ENCODE measurements around the gene WAS. TPM values are rescaled to one million over a fixed set of nuclear protein-coding genes. Genes with fewer than 3 reads are reported as not detected.
A peak's percentile ranks its signal among the peaks of the same experiment; 100 is the strongest.

Gene WAS
- total RNA-seq, 1 experiment from 2014 or later = 0.24 TPM

DNA sequence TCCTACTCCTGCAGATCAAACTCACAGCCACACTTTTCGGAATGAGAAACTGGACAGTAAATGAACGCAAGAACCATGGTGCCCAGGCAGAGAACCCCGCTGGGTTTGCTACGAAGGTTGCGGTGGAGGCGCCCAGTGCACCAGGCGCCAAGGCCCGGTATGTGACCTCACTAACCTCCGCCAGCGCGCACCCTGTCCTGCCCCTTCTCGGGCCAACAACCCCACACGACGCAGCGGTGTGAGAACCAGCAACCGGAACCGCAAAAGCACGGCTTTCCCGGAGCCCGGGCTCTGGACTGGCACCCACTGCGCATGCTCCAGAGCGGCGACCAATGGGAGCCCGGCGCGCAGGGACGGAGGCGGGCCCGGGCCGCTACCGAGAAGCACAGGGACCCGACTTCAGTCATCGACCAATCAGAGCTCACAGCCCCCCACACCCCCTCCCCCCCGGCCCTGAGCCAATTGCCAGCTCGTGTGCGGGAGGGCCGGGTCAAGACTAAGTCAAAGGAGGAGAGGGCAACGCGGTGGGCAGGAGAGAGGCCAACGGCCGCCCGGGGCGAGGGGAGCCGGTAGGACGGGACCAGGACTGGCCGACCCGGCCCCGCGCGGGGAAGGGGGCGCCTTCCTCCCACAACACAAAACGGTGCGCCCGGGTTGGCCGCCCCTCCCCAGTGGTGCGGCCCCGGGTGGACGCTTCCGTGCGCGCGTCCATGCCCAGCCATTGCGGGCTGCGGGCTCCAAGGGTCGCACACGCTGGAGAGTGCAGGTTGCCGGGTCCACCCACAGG is 7.3 kb upstream of the WAS start:
- Histone ChIP-seq H4K91ac (ENCODE audit: insufficient read length, low read depth, low read length) (no peak overlapping the region), H4K8ac (replicated peaks; ENCODE audit: insufficient read length, low read depth, low read length) (no peak overlapping the region), H2BK12ac (ENCODE audit: insufficient read length, low read depth, low read length) (no peak overlapping the region), H3K9ac (ENCODE audit: extremely low read depth, insufficient read length, low read length) (peak overlapping the region; percentile 77), H3K18ac (ENCODE audit: insufficient read length, low read depth, low read length) (no peak overlapping the region), H3K14ac (ENCODE audit: insufficient read depth, low read length) (no peak overlapping the region), H3K4me1 (ENCODE audit: insufficient read depth, low read length) (no peaks in the 10 kb centered on the region), H3K56ac (ENCODE audit: insufficient read length, low read depth, low read length) (no peak overlapping the region), H2BK120ac (ENCODE audit: low read depth, low read length, poor library complexity, severe bottlenecking) (no peak overlapping the region), H4K5ac (ENCODE audit: insufficient read length, low read depth, low read length) (no peak overlapping the region), H2BK20ac (ENCODE audit: low read depth, low read length, poor library complexity, severe bottlenecking) (no peak overlapping the region), H2AFZ (ENCODE audit: low read length) (no peak overlapping the region), H3K4me2 (ENCODE audit: insufficient read depth, insufficient read length, low read length) (peak overlapping the region; percentile 92), H3K23ac (ENCODE audit: insufficient read length, low read depth, low read length) (no peak overlapping the region), H3K79me1 (ENCODE audit: insufficient read depth, low read depth, low read length, poor library complexity, severe bottlenecking) (no peaks in the 10 kb centered on the region), H4K20me1 (ENCODE audit: control insufficient read depth, insufficient read depth, insufficient read length) (no peaks in the 10 kb centered on the region), H3K27me3 (ENCODE audit: insufficient read depth, low read length) (no peaks in the 10 kb centered on the region), H2BK15ac (ENCODE audit: low read depth, low read length) (no peak overlapping the region), H3K4ac (ENCODE audit: low read depth, low read length) (no peak overlapping the region), H3K79me2 (ENCODE audit: insufficient read depth, low read length) (no peaks in the 10 kb centered on the region), H3T11ph (ENCODE audit: low read length) (no peak overlapping the region), H3K9me3 (ENCODE audit: control insufficient read depth, low read depth, low read length) (peaks cover 32% of the 10 kb centered on the region), H3K27ac (ENCODE audit: insufficient read length, low read depth, low read length) (no peak overlapping the region), H3K23me2 (ENCODE audit: insufficient read length, low read depth, low read length, poor library complexity, severe bottlenecking) (peaks cover 6% of the 10 kb centered on the region), H2AK5ac (ENCODE audit: insufficient read length, low read length) (no peak overlapping the region), H2BK5ac (ENCODE audit: insufficient read length, low read length) (no peak overlapping the region)
- H3K4me3 Mint-ChIP-seq = peak overlapping the region; percentile 86 to 93
- H3K27ac Mint-ChIP-seq = peak overlapping the region; percentile 74 to 92 (median 87); a peak in 5 of 7 replicates
- no CpG with 5 or more reads among the region's 67 CpGs for WGBS (ENCODE audit: extremely low coverage, insufficient read length, low lambda C conversion rate)
- H3K4me1 Mint-ChIP-seq = peaks cover 7 to 8% of the 10 kb centered on the region in 2 experiments
- no peak for TF ChIP-seq CTCF (conservative IDR thresholded peaks at IDR 0.05)
- H3K36me3 Mint-ChIP-seq (ENCODE audit: insufficient read depth in 1 of 3, low read depth in 3 of 3) = peaks cover 2 to 6% (median 3%) of the 10 kb centered on the region in 3 experiments; a peak in 5 of 7 replicates
- H3K9me3 Mint-ChIP-seq = peaks cover 57 to 66% of the 10 kb centered on the region in 2 experiments
- no peaks in the 10 kb centered on the region; the same call in 1 of the 2 replicates for H3K27me3 Mint-ChIP-seq (ENCODE audit: low read depth)
- DNase-seq = peak; percentile 94
